DLD1 (cell line): ENCODE data around the gene CARD8.
"Not testable (repeated sequence)": the region's sequence is repeated elsewhere in the genome, so short reads cannot be mapped to it uniquely, and the experiment has no call there.

Source experiments
- in situ Hi-C: cut with HindIII; loops from 2 replicates; pipeline ENCODE4 v1.10.0; 2017; ENCODE audit warnings: low sequenced_read_pairs

Gene CARD8

GRCh38 chr19:48265326-48265725 lies 9.6 kb upstream of the CARD8 start:
- in situ Hi-C loops = not testable (repeated sequence)

DNA sequence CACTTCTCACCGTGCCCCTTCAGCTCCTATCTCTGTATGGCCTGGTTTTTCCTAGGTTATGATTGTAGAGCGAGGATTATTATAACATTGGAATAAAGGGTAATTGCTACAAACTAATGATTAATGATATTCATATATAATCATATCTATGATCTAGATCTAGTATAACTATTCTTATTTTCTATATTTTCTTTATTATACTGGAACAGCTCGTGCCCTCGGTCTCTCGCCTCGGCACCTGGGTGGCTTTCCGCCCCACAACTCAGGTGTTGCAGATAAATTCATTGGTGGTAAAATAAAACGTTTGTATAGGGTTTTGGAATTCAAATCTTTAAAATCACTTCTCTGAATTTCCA lies 4.6 kb upstream of the CARD8 start:
- in situ Hi-C loops = not testable (repeated sequence)

GRCh38 chr19:48258992-48259391 lies 3.3 kb upstream of the CARD8 start:
- in situ Hi-C loops = not testable (repeated sequence)

GRCh38 chr19:48258350-48258749 lies 2.6 kb upstream of the CARD8 start:
- in situ Hi-C loops = no loop called here

- in situ Hi-C loops = no loop called here
Measured at GRCh38 chr19:48254529-48254970, 1.2 kb downstream of the CARD8 start.

- in situ Hi-C loops = no loop called here
Measured at GRCh38 chr19:48253999-48254398, 1.7 kb downstream of the CARD8 start.

DNA sequence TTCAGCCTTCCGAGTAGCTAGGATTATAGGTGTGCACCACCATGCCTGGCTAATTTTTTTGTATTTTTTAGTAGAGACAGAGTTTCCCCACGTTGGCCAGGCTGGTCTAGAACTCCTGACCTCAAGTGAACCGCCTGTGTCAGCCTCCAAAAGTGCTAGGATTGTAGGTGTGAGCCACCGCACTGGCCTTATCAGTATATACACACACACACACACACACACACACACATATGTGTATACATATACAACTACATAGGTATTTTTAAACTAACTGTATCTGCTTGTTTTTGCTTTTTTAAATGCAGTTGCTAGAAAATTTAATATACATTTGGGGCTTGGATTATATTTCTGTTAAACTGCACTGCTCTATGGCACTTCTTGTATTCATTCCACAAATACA lies 3.1 kb downstream of the CARD8 start:
- in situ Hi-C loops = no loop called here

GRCh38 chr19:48250290-48251025 lies 5.3 kb downstream of the CARD8 start:
- in situ Hi-C loops = no loop called here

DNA sequence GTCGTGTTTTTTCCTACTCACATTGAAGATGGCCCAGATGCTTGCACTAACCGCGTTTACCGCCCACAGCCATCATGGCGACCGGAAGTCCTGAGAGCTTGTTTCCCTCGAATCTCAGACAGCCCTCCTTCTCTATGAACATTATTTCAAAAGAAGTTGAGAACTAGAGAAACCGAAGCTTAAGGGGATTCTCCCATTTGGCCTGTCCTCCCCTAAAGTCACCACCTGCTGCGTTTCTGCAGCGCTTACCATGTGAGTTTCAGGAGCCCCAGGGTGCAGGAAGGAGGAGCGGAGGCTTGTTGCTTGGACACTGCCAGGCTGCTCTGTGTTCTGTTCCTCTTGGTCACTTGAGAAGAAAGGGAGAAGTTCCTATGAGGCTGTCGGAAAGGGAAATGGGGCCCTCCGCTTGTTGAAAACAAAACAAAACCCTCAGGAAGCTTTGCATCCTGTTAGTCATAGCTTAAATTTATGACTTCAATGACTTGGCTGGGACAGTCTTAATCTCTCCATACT lies 6.2 kb downstream of the CARD8 start:
- in situ Hi-C loops = no loop called here

DNA sequence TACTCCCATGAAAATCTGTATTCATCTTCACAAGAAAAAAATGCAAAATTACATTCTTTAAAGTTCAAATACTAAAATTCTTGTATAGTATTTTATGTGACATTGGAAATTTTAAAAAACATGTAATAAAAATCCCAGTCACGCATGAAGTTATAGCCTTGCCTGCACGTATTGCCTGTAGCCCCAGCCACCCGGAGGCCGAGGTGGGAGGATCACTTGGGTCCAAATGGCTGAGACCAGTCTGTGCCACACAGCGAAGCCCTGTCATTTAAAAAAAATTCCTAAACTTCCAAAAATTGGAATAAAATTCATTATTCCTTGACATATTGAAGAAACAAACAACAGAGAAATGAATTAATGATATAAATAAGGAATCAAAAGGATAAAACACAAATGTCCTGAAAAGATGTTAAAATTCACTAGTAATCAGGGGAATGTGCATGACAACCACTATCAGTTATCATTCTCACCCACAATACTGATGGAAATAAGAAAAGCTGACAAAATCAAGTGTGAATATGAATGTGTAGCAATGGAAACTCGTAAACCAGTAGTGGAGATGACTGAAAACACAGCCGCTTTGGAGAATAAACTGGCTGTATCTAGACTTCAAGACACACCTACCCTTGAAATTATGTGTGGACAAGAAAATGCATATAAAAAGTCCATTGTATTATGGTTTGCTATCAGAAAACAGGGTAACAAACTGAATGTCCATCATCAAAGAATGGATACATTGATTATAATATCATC lies 7.5 kb downstream of the CARD8 start:
- in situ Hi-C loops = no loop called here

DNA sequence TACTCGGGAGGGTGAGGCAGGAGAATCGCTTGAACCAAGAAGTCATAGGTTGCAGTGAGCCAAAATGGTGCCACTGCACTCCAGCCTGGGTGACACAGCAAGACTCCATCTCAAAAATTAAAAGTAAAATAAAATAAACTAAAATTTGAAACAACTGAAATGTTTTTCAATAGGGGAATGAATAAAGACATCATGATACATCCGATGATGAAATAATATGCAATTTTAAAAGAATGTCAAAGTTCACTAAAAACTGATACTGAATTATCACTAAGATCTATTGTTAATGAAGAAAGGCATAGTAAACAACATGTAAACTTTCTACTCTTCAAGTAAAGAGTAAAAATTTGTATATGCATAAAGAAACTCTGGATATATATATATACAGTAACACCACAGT lies 8.5 kb downstream of the CARD8 start:
- in situ Hi-C loops = no loop called here

DNA sequence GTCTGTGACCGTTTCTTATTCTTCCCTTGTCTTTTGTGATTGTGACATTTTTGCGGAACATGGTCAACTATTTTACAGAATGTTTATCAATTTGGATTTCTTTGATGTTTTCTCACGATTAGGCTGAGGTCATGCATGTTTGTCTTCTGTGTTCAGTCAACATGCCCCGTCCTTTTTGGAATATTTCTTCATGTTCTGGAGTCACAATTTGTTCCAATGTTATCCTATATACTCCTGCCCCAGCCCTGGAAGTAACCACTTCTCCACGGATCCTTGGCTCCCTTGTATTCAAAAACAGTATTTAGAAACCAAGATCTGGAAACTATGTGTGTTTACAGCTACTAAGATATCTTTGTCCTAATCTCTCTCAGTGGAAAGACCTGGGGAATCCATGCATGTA lies 9.6 kb downstream of the CARD8 start:
- in situ Hi-C loops = no loop called here

- in situ Hi-C loops = no loop called here
Measured at GRCh38 chr19:48244281-48244680, 11.4 kb downstream of the CARD8 start.

DNA sequence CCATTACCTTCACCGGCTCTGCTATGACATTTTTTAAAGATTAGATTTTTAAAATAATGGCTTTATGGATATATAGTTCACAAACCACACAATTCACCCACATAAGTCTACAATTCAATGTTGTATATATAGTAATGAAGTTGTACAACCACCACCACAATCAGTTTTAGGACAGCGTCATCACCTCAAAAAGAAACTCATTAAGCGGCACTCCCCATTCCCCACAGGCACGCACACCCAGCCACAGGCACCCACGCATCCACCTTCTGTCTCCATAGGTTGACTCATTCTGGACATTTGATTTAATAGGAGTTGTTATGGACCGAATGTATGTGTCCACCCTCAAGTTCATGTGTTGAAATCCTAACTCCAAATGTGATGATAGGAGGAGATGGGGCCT lies 13.9 kb downstream of the CARD8 start:
- in situ Hi-C loops = not testable (repeated sequence)

DNA sequence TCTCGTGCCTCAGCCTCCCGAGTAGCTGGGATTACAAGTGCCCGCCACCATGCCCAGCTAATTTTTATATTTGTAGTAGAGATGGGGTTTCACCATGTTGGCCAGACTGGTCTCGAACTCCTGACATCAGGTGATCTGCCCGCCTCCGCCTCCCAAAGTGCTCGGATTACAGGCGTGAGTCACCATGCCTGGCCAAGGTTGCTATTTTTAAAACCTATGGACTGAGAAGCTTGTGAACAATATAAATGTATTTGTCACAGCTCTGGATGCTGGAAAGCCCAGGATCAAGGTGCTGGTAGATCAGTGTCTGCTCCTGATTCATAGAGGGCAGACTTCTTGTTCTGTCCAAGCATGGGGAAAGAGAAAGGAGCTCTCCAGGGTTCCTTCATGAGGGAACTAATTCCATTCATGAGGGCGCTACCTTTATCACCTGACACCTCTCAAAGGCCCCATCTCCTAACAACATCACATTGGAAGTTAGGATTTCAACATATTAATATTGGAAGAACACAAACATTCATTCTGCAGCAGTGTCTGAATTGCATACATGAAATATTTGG lies 16.1 kb downstream of the CARD8 start:
- in situ Hi-C loops = no loop called here

- in situ Hi-C loops = no loop called here
Measured at GRCh38 chr19:48239120-48239519, 16.6 kb downstream of the CARD8 start.

GRCh38 chr19:48237057-48237456 lies 18.7 kb downstream of the CARD8 start:
- in situ Hi-C loops = no loop called here

DNA sequence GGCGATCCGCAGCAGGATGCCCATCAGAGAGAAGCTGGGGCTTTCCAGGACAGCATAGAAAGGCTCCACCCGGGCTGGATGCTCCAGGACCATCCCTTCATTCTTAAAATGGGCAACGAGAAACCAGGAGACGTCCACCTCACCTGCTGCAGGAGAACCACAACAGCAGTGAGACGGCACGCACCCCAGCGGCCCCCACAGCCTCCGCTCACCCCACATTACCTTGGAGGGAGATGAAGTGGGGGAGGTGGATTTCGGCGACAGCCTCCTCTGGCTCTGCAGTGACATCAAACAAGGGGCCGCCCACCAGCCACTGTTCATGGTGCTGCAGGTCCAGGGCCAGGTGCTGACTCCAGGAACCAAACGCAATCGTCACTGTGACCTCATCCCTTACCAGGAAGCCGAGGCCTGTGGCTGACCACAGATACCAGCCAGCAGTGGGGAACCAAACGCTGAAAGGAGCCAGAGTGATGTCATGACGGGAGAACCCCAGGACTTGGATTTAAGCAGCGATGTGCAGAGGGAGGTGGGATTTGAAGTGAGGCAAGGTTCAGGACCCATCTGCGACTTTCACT lies 25.1 kb downstream of the CARD8 start:
- in situ Hi-C loops = no loop called here

- in situ Hi-C loops = no loop called here
Measured at GRCh38 chr19:48221628-48222027, 34.1 kb downstream of the CARD8 start.

- in situ Hi-C loops = not testable (repeated sequence)
Measured at GRCh38 chr19:48220784-48221183, 34.9 kb downstream of the CARD8 start.

GRCh38 chr19:48218997-48219396 lies 36.7 kb downstream of the CARD8 start:
- in situ Hi-C loops = loop anchor here (10.0 kb wide), 1 partner anchor 134 kb away; no protein-coding TSS in a partner anchor
